C4-2B (cell line): Measurements from ENCODE around the gene CERS4.

ENCODE experiments used
- H3K27ac ChIP-seq: fragments of 450-650 bp; 2 replicates; pipeline ENCODE4 v1.5.1; 2017
- CTCF ChIP-seq: fragments of 450-650 bp; conservative IDR thresholded peaks from 2 replicates; pipeline ENCODE4 v1.5.1; 2017; ENCODE audit warnings: mild to moderate bottlenecking
- ZFX ChIP-seq: fragments of 450-650 bp; IDR thresholded peaks from 2 replicates; pipeline ENCODE4 v1.6.1; 2017

Gene CERS4

GRCh38 chr19:8255426-8256125, 46.4 kb downstream of the CERS4 start:
- TF ChIP-seq CTCF (no peak), ZFX (no peak)
- H3K27ac ChIP-seq: no peak overlapping the region

GRCh38 chr19:8256276-8257051, 47.3 kb downstream of the CERS4 start:
- no peak overlapping the region for H3K27ac ChIP-seq

GRCh38 chr19:8257052-8257443, 47.9 kb downstream of the CERS4 start:
- TF ChIP-seq CTCF (no peak), ZFX (no peak)
- no peak overlapping the region for H3K27ac ChIP-seq

More at GRCh38 chr19:8256276-8257051, 47.3 kb downstream of the CERS4 start:
- TF ChIP-seq ZFX (no peak), CTCF (no peak)

- TF ChIP-seq CTCF (no peak), ZFX (no peak)
- H3K27ac ChIP-seq: no peak overlapping the region
These were observed 50.2 kb downstream of the CERS4 start for GRCh38 chr19:8259142-8259921.

- TF ChIP-seq ZFX: no peak
- no peak for TF ChIP-seq CTCF
These were observed 50.7 kb downstream of the CERS4 start for GRCh38 chr19:8259922-8260247.

GRCh38 chr19:8261347-8261746, 52.2 kb downstream of the CERS4 start:
- TF ChIP-seq CTCF (no peak), ZFX (no peak)
- H3K27ac ChIP-seq: no peak overlapping the region

More at GRCh38 chr19:8259922-8260247, 50.7 kb downstream of the CERS4 start:
- H3K27ac ChIP-seq: no peak overlapping the region

GRCh38 chr19:8261881-8262280, 52.7 kb downstream of the CERS4 start:
- H3K27ac ChIP-seq: no peak overlapping the region
- TF ChIP-seq CTCF (no peak), ZFX (no peak)
